ENCODE results near the gene NECTIN4. TPM values are rescaled to one million over a fixed set of nuclear protein-coding genes. Genes with fewer than 3 reads are reported as not detected.

Gene NECTIN4
- total RNA-seq, 4 donors from 2014 or later = 52.7 to 161 (median 96.2) TPM

DNA sequence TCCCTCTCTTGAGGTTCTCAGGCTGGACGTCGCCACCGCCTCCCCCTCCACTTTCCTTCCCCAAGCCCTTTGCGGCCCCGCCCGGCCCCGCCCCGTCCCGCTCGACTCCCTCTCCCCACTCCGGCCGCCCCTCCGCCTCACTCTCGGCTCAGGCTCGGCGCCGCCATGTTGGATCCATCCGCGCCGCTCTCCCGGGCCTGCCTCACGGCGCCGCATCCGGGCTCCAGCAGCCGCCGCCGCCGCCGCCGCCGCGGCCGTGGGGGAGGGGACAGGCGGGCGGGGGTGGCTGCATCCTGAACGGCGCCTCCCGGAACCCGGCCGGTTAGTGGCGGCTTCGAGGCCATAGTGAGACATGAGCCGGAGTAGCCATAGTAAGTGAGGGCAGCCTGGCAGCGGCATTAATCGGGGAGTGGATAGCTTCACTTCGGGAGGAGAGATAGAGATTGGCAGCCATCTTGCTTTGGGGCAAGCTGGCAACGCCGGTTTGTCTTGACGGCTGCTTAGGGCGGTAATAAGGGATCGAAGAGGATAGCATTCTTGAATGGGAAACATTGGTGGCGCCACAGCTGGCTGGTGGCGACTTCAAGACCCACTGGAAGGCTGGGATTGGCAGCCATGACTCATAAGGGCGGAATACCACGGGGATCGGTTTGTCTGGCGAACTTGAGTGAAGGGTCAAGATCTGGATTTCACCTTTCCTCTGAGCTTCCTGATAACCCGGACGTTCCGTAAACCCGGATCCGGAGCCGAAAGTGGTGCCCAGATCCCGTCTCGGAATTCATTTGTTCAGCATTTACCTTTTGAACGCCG lies 43.3 kb upstream of the NECTIN4 start, which contains the start of gene DEDD:
DEDD (minus strand) TSS at position 258 of the 810 bp plus-strand sequence. CDS start 8,205 bp downstream, outside the sequence.
- peak; percentile 87 for DNase-seq
- H3K36me3 ChIP-seq = peaks cover 0 to 31% (median 17%) of the 10 kb centered on the region in 3 donors
- H3K4me3 ChIP-seq = peak within 1 kb of the TSS; percentile 64 to 89 (median 80)
- peak within 1 kb of the TSS; percentile 93 to 98 (median 96) for H3K27ac ChIP-seq
- WGBS, 2 donors = 0 to 1% methylated on average over 19 to 22 of the region's 68 CpGs
- TF ChIP-seq CTCF (IDR thresholded peaks at IDR 0.05) (peak in 1 of 6 experiments; percentile 8), POLR2A (IDR thresholded peaks at IDR 0.05) (peak in 2 of 4 donors; percentile 51 to 70)
- intact Hi-C loops (cut with DNase I) = loop anchor here (10.0 kb wide), 1 partner anchor 298 kb away; no protein-coding TSS in a partner anchor
- H3K27me3 ChIP-seq = no peaks in the 10 kb centered on the region
- H3K9me3 ChIP-seq = no peaks in the 10 kb centered on the region
- H3K4me1 ChIP-seq = peaks cover 22 to 60% (median 28%) of the 10 kb centered on the region in 3 donors

- H3K4me1 ChIP-seq = peaks cover 22 to 68% (median 28%) of the 10 kb centered on the region in 3 donors
- H3K9me3 ChIP-seq = no peaks in the 10 kb centered on the region
- TF ChIP-seq CTCF (IDR thresholded peaks at IDR 0.05) (no peak), POLR2A (IDR thresholded peaks at IDR 0.05) (no peak)
- H3K27ac ChIP-seq = peak overlapping the region; percentile 93 to 98 (median 96)
- no peak for DNase-seq
- no peaks in the 10 kb centered on the region for H3K27me3 ChIP-seq
- WGBS, 2 donors = 4% methylated on average over 19 to 21 of the region's 22 CpGs
- intact Hi-C loops (cut with DNase I) = loop anchor here (10.0 kb wide), 1 partner anchor 297 kb away; no protein-coding TSS in a partner anchor
- peaks cover 0 to 40% (median 18%) of the 10 kb centered on the region in 3 donors for H3K36me3 ChIP-seq
- H3K4me3 ChIP-seq = peak overlapping the region; percentile 64 to 89 (median 80)
These were observed 42.4 kb upstream of the NECTIN4 start for GRCh38 chr1:161131523-161132409.

DNA sequence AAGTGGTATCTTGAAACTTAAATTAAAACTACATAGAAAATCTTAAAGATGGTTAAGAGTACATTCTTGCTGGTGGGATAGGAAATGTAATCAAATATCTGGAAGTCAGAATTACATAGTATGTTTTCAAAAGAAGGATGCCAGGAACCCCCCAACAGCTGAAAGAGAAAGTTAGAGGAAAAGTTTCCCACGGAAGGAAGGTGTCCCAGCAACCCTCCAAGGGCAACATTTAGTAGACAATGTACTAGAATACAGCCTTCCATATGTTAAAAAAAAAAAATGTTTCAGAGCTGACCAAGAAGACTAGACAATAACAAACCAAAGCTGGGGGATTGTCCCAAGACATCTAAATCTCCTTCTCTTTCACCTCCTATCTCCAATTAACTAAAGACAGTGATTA lies 40.9 kb upstream of the NECTIN4 start:
- H3K27me3 ChIP-seq = no peaks in the 10 kb centered on the region
- 18 to 62% methylated on average over 1 of the region's 1 CpG for WGBS, 2 donors
- H3K36me3 ChIP-seq = peaks cover 0 to 55% (median 18%) of the 10 kb centered on the region in 3 donors
- peak overlapping the region in 1 of 4 donors; percentile 96 for H3K27ac ChIP-seq
- no peak for DNase-seq
- intact Hi-C loops (cut with DNase I) = loop anchor here (10.0 kb wide), 1 partner anchor 295 kb away; no protein-coding TSS in a partner anchor
- H3K4me3 ChIP-seq = no peak overlapping the region
- peaks cover 22 to 69% (median 28%) of the 10 kb centered on the region in 3 donors for H3K4me1 ChIP-seq
- no peaks in the 10 kb centered on the region for H3K9me3 ChIP-seq
- TF ChIP-seq POLR2A (IDR thresholded peaks at IDR 0.05) (no peak), CTCF (IDR thresholded peaks at IDR 0.05) (no peak)

- whole genome bisulfite sequencing, 2 donors = 85 to 91% methylated on average over 4 of the region's 4 CpGs
- TF ChIP-seq POLR2A (IDR thresholded peaks at IDR 0.05) = no peak
- no peak for TF ChIP-seq CTCF (IDR thresholded peaks at IDR 0.05)
- no peaks in the 10 kb centered on the region for H3K27me3 ChIP-seq
- H3K27ac ChIP-seq = no peak overlapping the region
- H3K4me1 ChIP-seq = peaks cover 13 to 58% (median 23%) of the 10 kb centered on the region in 3 donors
- H3K9me3 ChIP-seq = no peaks in the 10 kb centered on the region
- no peak overlapping the region for H3K4me3 ChIP-seq
- no peak for DNase-seq
- H3K36me3 ChIP-seq = peaks cover 0 to 69% (median 32%) of the 10 kb centered on the region in 3 donors
- intact Hi-C loops (cut with DNase I) = no loop called here
These were observed 39.4 kb upstream of the NECTIN4 start for GRCh38 chr1:161128591-161129420.

Measured in esophagus squamous epithelium (tissue), 5 donors.